Mesothelial cell of epicardium (in vitro differentiated cells): ENCODE data around the gene KCNA2. TPM values are rescaled to one million over a fixed set of nuclear protein-coding genes. Genes with fewer than 3 reads are reported as not detected.
A peak's percentile ranks its signal among the peaks of the same experiment; 100 is the strongest.

Experiments used
- DNase-seq, 2 experiments: peaks; one replicate each; pipeline ENCODE4 v3.0.0; 2021; ENCODE audit warnings: low spot score in 2 of 2; ENCODE audit not compliant: unreplicated experiment in 2 of 2
- H3K27ac Mint-ChIP-seq: 2 replicates; pipeline ENCODE4 v1.8.0; 2021; ENCODE audit warnings: mixed read lengths
- H3K27me3 Mint-ChIP-seq: 2 replicates; pipeline ENCODE4 v1.8.0; 2021; ENCODE audit warnings: low read depth, mixed read lengths
- H3K36me3 Mint-ChIP-seq: 2 replicates; pipeline ENCODE4 v1.8.0; 2021; ENCODE audit warnings: mixed read lengths
- H3K4me1 Mint-ChIP-seq: 2 replicates; pipeline ENCODE4 v1.8.0; 2021; ENCODE audit warnings: mixed read lengths
- H3K4me3 Mint-ChIP-seq: 2 replicates; pipeline ENCODE4 v1.8.0; 2021; ENCODE audit warnings: mild to moderate bottlenecking, moderate library complexity, mixed read lengths
- H3K9me3 Mint-ChIP-seq: 2 replicates; pipeline ENCODE4 v1.8.0; 2021; ENCODE audit warnings: mixed read lengths
- CTCF ChIP-seq: fragments of 200-600 bp; sonication (generic); IDR thresholded peaks from one replicate; pipeline ENCODE4 v1.5.0; 2021; ENCODE audit warnings: antibody characterized with exemption; ENCODE audit not compliant: unreplicated experiment
- total RNA-seq: library from RNA; stranded (reverse); gene quantifications from 3 replicates; pipeline ENCODE4 v1.2.1, GENCODE V29; 2021

The KCNA2 gene
- total RNA-seq, 1 donor from 2014 or later, result 0.58 TPM

- H3K27ac Mint-ChIP-seq, result no peak overlapping the region
- H3K4me3 Mint-ChIP-seq, result no peak overlapping the region
- DNase-seq, result peak in 1 of 2 experiments; percentile 19
- no peak for TF ChIP-seq CTCF
- peaks cover under 1% of the 10 kb centered on the region for H3K4me1 Mint-ChIP-seq
- H3K36me3 Mint-ChIP-seq, result no peaks in the 10 kb centered on the region
- no peaks in the 10 kb centered on the region for H3K9me3 Mint-ChIP-seq
- peaks cover 93% of the 10 kb centered on the region for H3K27me3 Mint-ChIP-seq
These were observed 5.4 kb downstream of the KCNA2 start for GRCh38 chr1:110600716-110601115.

GRCh38 chr1:110597966-110598365 lies 8.2 kb downstream of the KCNA2 start:
- DNase-seq, result peak in 1 of 2 experiments; percentile 26

GRCh38 chr1:110596312-110596711 lies 9.8 kb downstream of the KCNA2 start:
- H3K27me3 Mint-ChIP-seq, result peaks cover 89% of the 10 kb centered on the region
- no peaks in the 10 kb centered on the region for H3K36me3 Mint-ChIP-seq
- H3K9me3 Mint-ChIP-seq, result no peaks in the 10 kb centered on the region
- TF ChIP-seq CTCF, result no peak
- H3K4me3 Mint-ChIP-seq, result no peak overlapping the region
- no peak for DNase-seq
- no peak overlapping the region for H3K27ac Mint-ChIP-seq
- H3K4me1 Mint-ChIP-seq, result no peaks in the 10 kb centered on the region

More at GRCh38 chr1:110597966-110598365, 8.2 kb downstream of the KCNA2 start:
- no peaks in the 10 kb centered on the region for H3K9me3 Mint-ChIP-seq
- TF ChIP-seq CTCF, result no peak
- no peak overlapping the region for H3K4me3 Mint-ChIP-seq
- H3K36me3 Mint-ChIP-seq, result no peaks in the 10 kb centered on the region
- H3K4me1 Mint-ChIP-seq, result no peaks in the 10 kb centered on the region
- no peak overlapping the region for H3K27ac Mint-ChIP-seq
- H3K27me3 Mint-ChIP-seq, result peaks cover 87% of the 10 kb centered on the region

- Mint-ChIP-seq H3K27me3 (peaks cover 90% of the 10 kb centered on the region), H3K36me3 (no peaks in the 10 kb centered on the region), H3K4me1 (no peaks in the 10 kb centered on the region), H3K27ac (no peak overlapping the region), H3K9me3 (no peaks in the 10 kb centered on the region), H3K4me3 (no peak overlapping the region)
- no peak for TF ChIP-seq CTCF
- DNase-seq, result no peak
These were observed 10.8 kb downstream of the KCNA2 start for GRCh38 chr1:110595353-110595710.

- Mint-ChIP-seq H3K9me3 (no peaks in the 10 kb centered on the region), H3K27ac (no peak overlapping the region), H3K4me3 (no peak overlapping the region), H3K27me3 (peaks cover 87% of the 10 kb centered on the region), H3K36me3 (no peaks in the 10 kb centered on the region), H3K4me1 (no peaks in the 10 kb centered on the region)
- TF ChIP-seq CTCF, result no peak
- no peak for DNase-seq
These were observed 11.5 kb downstream of the KCNA2 start for GRCh38 chr1:110594456-110595352.
